SIG-M5 treated with dmso at 0.1 percent for 504 hours (cell line): ENCODE results near the gene AMFR.

Experiments used
- DNase-seq: peaks from one replicate; lab custom pipeline; 2025; ENCODE audit not compliant: unreplicated experiment; lab: John Stamatoyannopoulos, UW

AMFR gene

DNA sequence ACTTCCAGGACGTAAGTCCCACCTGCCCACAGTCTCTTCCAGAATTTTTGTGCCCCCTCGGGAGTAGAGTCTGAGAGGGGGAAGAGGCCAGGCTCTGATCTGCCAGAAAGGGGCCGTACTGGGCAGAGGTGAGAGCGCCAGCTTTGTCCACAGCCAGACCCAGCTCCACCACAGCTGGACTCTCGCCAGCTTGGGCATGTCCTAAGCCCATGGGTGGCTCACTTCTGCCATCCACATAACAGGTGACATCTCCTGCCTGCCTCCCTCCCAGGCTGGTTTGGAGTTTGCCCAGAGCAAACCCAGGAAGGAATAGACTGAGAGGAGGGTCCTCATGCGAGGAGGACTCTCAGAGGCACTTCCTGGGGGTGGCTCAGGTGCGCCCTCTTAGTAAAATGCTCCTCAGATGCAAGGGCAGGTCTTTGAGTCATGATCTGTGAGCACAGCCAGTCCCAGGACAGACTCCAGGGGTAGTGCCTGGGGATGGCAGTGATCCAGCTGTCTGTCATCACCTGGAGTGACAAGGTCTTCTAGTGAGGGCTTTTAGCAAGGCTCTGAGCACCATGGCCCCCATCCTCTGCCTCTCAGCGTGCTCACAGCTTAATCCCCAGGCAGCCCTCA is 89.2 kb downstream of the AMFR start:
- no peak for DNase-seq

DNA sequence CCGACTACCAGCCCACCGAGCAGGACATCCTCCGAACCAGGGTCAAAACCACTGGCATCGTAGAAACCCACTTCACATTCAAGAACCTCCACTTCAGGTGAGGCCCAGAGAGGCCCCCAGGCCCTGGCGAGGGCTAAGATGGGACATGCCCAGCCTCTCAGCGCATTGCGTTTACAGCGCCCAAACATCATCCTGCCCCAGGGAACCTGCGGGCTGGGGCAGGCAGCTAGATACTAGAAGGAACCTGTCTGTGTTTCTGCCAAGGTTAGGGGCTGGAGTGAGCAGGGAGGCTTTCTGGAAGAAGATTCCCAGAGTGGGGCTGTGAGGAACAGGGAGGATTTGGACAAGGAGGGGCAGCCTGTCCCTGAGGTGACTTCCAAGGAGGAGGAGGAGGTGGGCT is 90.6 kb downstream of the AMFR start:
- DNase-seq = no peak

DNA sequence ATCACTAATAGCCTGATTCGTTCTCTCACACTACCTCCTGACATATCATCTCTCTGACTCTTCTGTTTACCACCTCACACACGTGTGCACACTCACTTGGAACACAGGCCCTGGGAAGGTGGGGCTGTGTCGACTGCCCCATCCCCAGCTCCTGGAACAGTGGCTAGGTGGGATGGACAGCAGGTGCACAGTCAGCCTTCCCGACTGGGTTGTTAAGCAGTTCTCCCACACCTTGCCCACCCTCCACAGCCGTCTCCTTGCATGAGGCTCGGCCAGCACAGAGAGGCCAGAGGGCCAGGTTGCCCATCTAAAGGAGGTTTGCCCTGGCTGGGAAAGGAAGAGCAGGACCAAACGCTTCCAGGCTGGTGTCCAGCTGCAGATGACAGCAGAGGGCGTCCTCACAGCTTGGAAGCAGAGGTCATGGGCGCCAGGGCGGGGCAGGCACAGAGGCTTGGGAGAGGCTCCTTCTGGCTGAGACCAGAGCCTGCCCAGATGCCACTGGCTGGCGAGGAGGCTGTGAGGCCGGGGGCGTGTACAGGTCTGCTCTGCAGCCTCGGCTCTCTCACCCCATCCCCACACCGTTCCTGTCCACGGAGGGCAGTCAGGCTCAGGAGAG is 92.8 kb downstream of the AMFR start:
- peak; percentile 13 for DNase-seq

DNA sequence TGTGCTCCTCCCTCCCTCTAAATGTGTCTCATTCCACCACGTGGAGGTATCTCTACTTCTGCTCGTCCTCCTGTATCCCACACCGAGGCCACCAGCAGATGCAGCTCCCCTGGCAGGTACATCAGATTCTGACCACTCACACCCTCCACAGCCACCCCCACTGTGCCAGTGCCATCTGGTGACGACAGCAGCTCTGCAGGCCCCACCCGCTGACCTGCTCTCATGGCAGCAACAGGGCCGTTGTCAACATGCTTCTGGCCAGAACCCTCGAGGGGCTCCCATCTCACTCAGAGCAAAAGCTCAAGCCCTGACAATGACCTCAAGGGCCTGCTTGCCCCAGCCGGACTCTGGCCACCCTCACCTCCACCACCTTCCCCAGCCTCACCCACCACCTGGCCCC is 93.4 kb downstream of the AMFR start:
- DNase-seq = no peak

DNA sequence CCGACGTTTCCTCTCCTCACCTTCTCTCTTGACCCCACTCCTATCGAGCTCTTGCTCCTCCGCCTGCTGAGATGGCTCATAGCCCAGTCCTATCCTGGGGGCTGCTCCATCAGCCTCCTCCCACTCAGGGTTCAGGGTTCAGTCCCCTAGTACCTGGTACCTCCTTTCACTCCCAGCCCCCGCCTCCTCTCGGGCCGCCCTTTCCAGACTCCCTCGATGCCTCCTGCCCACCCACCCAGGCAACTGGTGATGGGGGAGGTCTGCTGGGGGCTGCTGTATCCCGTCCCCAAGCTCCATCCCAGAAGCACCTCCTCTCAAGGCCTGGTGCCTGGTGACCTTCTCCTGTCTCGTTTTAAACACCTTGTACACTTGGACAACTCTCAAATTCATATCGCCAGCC is 93.9 kb downstream of the AMFR start:
- DNase-seq = no peak

DNA sequence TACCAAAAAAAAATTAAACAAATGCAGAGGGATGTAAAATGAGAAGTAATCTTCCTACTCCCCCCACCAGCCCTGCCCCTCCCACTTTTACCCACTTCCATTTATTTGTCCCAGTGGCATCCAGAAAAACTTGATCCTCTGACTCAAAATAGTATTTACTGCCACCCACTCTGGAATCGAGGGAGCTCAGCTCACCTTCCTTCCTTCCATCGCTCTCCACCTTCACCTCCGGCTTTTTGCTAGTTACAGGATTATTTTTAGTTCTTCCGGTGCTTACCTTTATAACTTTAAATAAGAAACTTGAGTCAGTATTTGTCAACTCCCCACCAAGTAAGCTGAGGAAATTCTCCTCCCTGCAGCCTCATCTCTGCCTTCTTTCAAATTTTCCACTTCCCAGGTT is 94.9 kb downstream of the AMFR start:
- DNase-seq = no peak

DNA sequence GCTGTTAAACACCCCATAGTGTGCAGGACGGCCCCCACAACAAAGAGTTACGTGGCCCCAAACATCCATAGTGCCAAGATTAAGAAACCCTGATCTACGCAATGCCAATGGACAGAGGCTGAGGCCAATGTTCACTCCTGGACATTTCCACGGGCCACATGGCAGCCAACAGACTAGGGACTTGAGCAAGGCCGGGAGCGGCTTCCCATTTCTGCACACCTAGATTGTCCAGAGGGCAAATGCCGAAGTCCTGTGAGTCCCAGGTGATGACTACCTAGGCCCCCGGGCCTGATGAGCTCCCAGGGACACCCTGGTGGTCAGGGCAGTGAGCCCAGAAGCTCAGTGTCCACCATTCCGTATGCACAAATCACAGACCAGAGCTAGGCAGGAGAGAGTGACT is 95.5 kb downstream of the AMFR start:
- no peak for DNase-seq

DNA sequence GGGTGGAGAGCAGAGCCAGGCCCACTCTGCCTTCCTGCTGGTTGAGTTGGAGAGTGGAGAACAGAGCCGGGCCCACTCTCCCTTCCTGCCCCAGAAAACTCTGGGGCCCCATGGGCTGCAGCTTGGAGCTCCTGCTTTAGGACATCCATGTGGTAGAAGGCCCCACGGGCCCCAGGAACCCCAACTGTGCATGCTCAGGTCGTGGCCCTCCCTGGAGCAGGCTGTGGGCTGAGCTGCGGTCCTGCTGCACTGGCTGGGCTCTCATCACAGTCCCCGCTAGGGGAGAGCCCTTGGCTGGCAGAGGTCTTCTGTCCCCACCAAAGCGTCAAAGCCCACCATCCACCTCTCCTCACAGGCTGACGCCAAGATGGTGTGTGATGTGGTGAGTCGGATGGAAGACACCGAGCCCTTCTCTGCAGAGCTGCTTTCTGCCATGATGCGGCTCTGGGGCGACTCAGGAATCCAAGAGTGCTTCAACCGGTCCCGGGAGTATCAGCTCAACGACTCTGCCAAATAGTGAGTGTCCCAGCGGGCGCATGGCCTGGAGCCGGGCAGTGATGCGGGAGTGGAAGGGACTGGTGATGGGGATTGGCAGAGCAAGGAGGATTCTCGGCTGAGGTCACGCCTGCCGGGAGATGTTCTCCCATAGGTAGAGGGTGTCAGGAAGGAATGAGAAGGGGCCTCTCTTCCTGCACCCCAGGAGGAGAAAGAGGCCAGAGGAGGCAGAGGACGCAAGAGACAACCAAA is 96.9 kb downstream of the AMFR start:
- DNase-seq = no peak

DNA sequence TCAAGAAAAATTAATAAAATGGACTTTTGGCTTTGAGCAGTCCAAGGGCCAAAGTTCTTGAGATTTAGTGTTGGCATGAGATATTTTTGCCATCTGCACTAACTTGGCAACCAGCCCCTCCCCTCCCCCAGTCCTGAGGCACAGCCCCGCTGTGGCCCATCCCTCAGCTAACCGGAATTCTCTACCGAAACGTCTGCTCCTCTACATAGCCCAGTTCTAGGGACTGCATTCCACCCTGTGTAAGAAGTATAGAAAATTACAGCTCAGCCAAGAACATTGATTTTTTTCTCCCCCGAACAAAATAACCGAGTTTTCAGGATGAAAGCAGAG is 97.5 kb downstream of the AMFR start:
- DNase-seq = no peak

DNA sequence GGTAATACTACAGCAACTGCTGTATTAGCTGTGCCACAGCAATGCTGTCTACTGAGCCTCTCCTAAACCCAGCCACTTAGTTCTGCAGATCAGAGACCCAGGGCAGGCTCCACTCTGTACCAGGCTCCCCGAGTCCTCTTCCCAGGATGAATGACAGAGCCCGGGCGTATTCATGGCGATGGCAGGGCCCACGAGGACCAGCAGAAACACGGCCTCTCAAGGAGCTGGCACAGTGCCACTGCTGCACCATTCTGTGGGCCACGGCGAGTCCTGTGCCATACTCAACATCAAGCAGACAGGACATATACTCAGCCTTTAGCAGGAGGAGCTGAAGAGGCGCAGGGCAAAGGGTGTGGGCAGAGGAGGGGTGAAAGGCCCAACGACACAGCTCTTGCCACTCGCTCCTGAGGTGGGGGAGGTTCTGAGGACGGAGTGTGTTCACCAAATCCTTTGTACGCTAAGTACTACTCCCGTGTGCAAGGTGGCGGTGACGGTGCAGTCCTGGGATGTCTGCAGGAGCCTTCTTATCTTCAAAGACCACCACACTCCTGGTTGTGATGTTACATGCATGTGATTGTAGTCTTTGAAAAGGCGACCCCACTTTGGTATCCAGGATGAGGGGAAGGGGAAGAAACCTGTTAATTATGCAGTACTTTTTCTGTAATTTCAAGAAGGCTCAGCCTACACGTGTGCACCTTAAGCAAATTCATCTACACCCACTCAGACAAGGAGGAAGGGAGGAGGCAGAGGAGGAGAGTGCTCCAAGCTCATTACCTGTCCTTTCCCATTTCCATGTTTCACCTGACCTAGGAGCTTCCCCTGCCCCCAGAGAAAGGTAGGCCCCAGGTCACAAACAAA is 98.0 kb downstream of the AMFR start:
- no peak for DNase-seq

DNA sequence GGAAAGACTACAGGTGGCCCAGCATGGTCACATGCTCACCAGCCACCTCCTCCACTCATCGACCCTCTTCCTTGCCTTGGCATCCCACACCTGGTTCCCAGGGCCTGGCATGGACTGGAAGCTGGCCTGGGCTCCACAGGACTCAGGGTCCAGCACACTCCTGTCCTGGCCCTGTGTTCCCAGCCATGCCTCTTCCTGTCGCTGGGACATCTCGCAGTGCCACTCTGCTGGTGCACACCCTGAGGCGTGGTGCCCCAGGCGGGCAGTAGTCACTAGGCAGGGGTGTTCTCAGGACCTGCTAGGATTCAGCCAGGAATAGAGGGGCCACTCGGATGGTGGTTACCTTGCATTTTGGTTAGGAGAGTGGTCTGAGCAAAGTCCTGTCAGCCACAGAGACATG is 99.4 kb downstream of the AMFR start:
- no peak for DNase-seq

DNA sequence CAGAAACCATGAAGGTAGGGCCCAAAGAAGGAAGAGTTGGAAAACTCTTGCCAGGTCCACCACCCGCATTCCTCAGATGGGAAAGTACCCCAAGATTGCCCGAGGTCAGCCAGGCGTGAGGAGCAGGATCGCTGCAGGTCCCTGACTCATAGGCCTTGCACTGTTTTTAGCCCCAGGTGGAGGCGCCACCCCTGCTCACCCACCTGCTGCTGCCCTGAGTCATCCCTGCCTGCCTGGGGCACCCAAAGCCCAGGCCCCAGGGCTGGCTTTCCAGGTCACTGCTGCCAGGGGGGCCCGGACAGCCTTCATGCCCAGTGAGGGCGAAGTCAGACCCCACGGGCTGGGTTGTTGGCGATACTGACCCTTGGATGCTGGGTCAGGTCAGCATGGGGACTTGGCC is 100.9 kb downstream of the AMFR start:
- DNase-seq = no peak

DNA sequence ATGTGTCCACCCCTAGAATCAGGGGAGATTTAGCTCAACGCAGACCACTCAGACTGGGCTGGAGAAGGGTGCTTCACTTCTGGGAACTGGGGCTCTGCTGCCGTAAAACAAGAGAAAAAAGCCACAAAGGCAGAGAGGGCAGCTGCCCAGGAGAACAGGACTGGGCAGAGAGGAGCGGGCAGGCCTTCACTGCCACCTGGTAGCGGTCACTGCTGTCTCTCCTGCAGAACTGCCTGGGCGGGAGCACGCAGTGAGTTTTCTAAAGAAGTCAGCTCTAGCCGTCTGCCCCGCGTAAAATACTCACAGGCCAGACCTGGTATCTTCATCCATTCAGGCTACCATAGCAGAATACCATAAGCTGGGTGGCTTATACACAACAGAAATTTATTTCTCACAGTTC is 103.8 kb downstream of the AMFR start:
- DNase-seq = no peak

DNA sequence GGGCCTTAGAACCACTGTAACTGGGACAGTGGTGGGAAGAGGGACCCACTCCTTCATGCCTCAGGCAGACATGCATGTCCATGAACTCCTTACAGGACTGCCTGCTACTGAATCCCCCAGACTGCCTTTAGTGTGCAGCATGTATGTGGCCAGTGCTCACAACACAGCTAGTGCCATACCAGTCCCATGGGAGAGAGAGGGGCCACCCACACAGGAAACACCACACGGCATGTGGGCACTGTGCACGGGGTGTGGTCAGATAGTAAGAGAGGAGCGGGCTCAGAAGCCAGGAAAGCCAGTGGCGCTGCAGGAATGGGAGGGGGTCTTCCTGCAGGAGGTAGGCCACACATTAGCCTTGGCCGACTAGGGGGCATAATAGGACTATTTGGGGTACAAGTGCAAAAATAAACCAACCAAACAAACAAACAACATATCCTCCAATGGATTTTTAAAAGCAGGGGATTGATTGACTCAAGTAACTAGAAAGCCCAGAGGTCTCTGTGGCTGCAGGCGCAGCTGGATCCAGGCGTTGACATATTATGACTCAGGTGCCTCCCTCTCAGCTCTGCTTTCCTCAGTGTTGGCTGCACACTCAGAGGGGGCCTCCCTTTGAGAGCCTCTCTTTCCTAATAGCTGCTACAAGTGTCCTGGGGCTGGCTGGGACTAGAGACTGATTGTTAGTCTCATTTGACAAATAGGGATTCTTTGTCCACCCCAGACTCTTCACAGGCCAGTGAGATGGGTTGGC is 104.4 kb downstream of the AMFR start:
- no peak for DNase-seq

DNA sequence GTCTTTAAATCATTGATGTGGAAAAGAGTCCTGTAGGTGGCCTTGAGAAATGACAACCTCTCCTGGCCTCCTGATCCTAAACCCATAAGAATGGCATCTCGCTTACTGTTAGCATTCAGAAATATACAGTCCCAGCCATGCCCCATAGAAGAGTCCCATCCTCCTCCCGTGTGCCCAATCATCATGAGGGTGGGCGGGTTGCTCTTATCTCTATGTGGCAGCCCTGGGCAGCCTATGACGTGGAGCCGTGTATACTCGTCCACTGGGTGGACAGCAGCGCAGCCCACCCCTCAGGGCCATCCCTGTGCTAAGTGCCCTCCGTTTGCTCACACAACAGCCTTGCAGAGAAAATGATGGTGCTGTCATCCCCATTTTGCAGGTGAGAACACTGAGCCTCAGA is 105.3 kb downstream of the AMFR start:
- no peak for DNase-seq

DNA sequence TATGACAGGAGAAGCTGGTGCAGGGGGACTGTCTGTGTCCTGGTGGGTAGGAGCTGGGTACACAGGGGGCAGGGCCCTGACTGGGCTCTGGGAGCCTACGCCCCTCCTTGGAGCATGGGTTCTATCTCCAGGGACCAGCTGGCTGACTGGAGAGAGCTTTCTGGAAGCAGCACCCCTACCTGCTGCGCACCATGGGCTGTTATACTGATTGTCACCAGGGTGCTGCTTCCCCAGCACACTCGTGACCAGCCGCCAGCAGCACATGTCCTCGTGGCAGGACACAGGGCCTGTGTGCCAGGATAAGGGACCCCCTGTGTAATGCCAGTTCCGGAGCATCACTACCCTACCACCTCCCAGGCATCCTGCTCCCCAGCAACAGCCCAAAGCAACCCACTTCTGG is 106.0 kb downstream of the AMFR start:
- no peak for DNase-seq

DNA sequence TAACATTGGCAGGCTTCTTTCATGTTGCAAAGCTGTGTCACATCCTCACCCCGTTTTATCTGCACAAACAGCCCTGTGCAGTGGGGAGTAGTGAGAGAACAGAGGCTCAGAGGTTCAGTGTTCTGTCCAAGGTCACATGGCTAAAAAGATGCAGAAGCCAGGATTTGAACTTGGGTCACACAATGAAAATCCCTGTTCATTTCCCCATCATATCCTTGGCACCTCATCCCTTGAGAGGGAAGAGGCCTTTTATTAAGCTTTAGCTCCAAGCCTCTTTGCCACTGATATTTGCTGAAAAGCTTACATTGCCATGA is 106.6 kb downstream of the AMFR start:
- DNase-seq = no peak

DNA sequence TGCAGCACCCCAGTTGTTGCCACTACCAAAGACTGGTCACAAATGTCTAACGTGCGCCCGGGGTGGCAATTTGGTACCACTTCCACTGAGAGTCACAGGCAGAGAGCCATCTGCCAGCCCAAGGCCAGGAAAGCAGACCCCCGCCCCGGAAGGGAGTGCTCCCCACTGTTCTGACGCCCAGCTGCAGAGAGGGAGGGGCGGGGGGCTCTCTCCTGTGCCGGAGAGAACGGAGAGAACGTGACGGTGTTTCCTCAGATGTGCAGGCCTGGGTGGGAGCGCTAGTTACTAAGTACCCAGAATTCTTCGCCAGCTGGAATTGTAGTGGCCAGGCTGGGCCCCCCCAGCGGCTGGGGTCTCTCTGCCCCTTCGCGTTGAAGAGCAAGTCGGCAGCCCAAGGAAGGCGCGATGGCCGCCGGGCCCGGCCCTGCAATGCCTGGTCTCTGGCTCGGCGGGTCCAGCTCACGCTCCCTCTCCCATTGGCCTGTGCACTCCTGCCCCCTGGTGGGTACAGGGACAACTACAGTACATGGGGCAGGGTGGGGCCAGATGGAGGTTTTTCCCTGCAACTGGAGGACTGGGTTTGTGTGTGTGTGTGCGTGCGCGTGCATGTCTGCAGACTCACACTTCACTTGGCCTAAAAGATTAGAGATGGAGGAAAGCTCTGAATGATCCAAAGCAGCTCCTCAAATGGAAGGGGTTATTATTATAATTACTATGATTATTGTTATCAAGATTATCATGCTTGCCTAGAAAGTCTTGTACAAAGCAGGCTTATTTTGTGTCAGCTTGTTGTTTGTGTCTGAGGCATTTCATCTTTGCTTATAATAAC is 107.1 kb downstream of the AMFR start:
- DNase-seq = peak; percentile 48

DNA sequence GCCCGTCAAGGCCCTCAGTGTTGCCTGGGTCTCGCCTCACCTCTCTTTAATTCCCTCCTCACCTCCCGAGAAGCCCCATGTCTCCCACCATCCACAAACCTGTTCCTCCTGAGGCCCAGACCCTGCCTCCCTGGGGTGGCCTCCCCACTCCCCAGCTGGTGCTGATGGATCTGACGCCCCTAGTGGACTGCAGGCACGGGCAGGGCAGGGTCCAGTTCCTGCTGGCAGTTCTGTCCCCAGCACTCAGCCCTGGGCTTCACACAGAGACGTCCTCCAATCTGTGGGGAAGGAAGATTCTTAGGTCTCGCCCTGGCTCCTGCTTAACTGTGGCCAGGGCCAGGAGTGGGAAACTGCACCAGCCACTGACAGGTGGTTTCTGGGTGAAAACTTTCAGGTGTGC is 108.8 kb downstream of the AMFR start:
- DNase-seq = no peak

DNA sequence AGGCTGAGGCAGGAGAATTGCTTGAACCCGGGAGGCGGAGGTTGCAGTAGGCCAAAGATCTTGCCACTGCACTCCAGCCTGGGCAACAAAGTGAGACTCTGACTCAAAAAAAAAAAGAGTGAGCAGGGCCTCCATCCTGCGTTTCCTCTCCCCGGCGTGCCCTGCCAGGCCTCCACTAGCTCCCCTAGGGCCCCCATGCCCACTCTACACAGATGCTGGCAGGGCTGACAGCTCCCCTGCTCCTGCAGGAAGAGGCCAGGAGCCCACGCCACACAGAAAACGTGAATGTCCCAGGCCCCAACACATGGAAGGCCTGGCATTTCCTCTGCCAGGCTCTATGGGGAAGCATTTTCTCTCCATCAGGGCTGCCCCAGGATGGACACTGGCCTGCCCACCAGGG is 109.4 kb downstream of the AMFR start:
- no peak for DNase-seq
